Calu3 (cell line): Measurements from ENCODE around the gene ZCCHC13. TPM values are rescaled to one million over a fixed set of nuclear protein-coding genes. Genes with fewer than 3 reads are reported as not detected.

ENCODE experiments used
- BruUV-seq: library from RNA; stranded (reverse); fragments of 400-500 nt; replicated peaks from 2 replicates; lab custom pipeline; 2021; lab: Mats Ljungman, UMichigan
- CTCF ChIA-PET: fragments of 300-600 bp; sonication (Branson Sonifier 250); formaldehyde crosslinking; loops from one replicate; lab custom pipeline; 2022; ENCODE audit warnings: antibody characterized with exemption; lab: Charles Lee
- DNase-seq: peaks from one replicate; pipeline ENCODE4 v3.0.0; 2022
- H3K27ac Mint-ChIP-seq: one replicate; pipeline ENCODE4 v1.8.0; 2022; ENCODE audit warnings: mixed read lengths; ENCODE audit not compliant: unreplicated experiment
- H3K27me3 Mint-ChIP-seq: one replicate; pipeline ENCODE4 v1.8.0; 2022; ENCODE audit warnings: mixed read lengths; ENCODE audit not compliant: unreplicated experiment
- H3K36me3 Mint-ChIP-seq: one replicate; pipeline ENCODE4 v1.8.0; 2022; ENCODE audit warnings: mild to moderate bottlenecking, moderate library complexity, mixed read lengths; ENCODE audit not compliant: insufficient read depth, unreplicated experiment
- H3K4me1 Mint-ChIP-seq: one replicate; pipeline ENCODE4 v1.8.0; 2022; ENCODE audit warnings: mild to moderate bottlenecking, low read depth, mixed read lengths; ENCODE audit not compliant: unreplicated experiment
- H3K4me3 Mint-ChIP-seq: one replicate; pipeline ENCODE4 v1.8.0; 2022; ENCODE audit warnings: mild to moderate bottlenecking, low read depth, moderate library complexity, mixed read lengths; ENCODE audit not compliant: unreplicated experiment
- H3K9me3 Mint-ChIP-seq: one replicate; pipeline ENCODE4 v1.8.0; 2022; ENCODE audit warnings: low read depth, mixed read lengths; ENCODE audit not compliant: unreplicated experiment
- CTCF ChIP-seq: fragments of 200-600 bp; IDR thresholded peaks from one replicate; pipeline ENCODE4 v1.8.0; 2022; ENCODE audit warnings: antibody characterized with exemption; ENCODE audit not compliant: unreplicated experiment
- intact Hi-C: fragments of 100-400 bp; cut with micrococcal nuclease; formaldehyde crosslinking; loops from one replicate; pipeline ENCODE4 v1.10.0; 2022; ENCODE audit not compliant: unreplicated experiment
- total RNA-seq: library from RNA; stranded (reverse); gene quantifications from 2 replicates; pipeline ENCODE4 v1.2.3, GENCODE V29; 2022

The ZCCHC13 gene
- total RNA-seq, 1 experiment from 2014 or later: not detected

- TF ChIP-seq CTCF: no peak
- DNase-seq: no peak
- Mint-ChIP-seq H3K27ac (peak overlapping the region; percentile 99), H3K36me3 (peaks cover 49% of the 10 kb centered on the region), H3K4me3 (peak overlapping the region; percentile 95), H3K4me1 (no peaks in the 10 kb centered on the region), H3K27me3 (no peaks in the 10 kb centered on the region), H3K9me3 (no peaks in the 10 kb centered on the region)
- intact Hi-C loops: loop anchor here (5.0 kb wide), 1 partner anchor 59 kb away; no protein-coding TSS in a partner anchor
- CTCF ChIA-PET: interaction anchor here (1.4 to 2.0 kb wide), 2 partner anchors 41 to 52 kb away, joined by 3 to 10 read pairs; no protein-coding TSS in a partner anchor
- TSS peak; percentile 65 for BruUV-seq
These were observed 12.4 kb upstream of the ZCCHC13 start for GRCh38 chrX:74291577-74291963.

DNA sequence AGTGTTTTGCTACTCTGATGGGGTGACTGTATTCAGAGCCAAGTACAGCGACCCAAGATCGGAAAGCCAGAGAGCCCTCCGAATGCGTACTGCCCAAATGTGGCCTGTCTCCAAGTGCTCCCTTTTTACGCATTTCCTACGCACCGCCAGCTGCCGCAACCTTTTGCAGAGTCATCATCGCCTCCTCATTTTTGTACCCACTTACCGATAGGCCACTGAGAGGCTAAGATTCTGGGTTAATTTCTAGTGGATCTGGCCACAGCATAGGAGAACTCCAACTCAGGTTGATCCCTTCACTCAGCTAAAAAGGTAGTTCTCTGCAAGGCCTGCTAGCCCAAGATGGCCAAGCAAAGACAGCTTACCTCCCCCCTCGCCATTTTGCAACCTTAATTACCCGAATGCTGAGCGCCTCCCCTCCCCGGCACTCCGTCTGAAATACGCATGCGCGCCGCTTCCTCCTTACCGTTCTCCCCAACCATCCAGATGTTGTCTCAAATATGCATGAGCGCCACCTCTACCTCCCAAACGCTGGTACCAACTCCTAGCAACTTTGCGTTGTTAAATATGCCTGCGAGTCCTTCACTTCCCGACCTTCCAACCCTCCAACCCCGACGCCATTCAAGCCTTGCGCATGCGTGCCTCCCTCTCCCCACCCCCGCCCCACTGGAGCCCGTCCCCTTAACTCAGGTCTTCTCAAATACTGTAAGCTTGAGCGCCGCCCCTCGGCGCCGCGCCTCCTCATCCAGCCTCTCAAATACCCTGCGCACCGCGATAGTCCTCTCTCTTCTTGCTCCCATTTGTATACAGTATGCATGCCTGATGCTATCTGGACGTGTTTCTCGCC, 11.8 kb upstream of the ZCCHC13 start:
- CTCF ChIA-PET: interaction anchor here (0.7 to 2.0 kb wide), 3 partner anchors 42 to 56 kb away, joined by 3 to 10 read pairs (median 3); no protein-coding TSS in a partner anchor
- BruUV-seq: no TSS peak
- H3K4me1 Mint-ChIP-seq: no peaks in the 10 kb centered on the region
- H3K9me3 Mint-ChIP-seq: no peaks in the 10 kb centered on the region
- peak overlapping the region; percentile 99 for H3K27ac Mint-ChIP-seq
- intact Hi-C loops: loop anchor here (1.0 to 5.0 kb wide), 2 partner anchors 52 to 60 kb away; no protein-coding TSS in a partner anchor
- no peaks in the 10 kb centered on the region for H3K27me3 Mint-ChIP-seq
- TF ChIP-seq CTCF: no peak
- DNase-seq: peak; percentile 80
- peak overlapping the region; percentile 95 for H3K4me3 Mint-ChIP-seq
- peaks cover 44% of the 10 kb centered on the region for H3K36me3 Mint-ChIP-seq

DNA sequence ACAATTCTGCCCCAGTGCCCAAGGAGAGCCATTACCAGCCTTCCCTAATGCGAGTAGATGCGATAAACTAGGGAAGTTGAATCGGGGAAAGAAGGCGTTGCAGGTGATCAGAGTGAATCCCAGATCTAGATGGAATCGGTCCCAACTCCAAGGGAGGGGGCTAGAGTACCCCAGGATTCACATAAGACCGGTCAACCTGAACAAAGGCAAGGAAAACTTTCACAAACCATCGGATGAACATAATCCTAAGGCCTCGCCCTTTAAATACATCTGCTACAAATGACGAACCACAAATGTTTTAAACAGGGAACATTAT, 11.2 kb upstream of the ZCCHC13 start:
- CTCF ChIA-PET: interaction anchor here (0.7 to 2.0 kb wide), 2 partner anchors 51 to 55 kb away, joined by 3 to 10 read pairs; no protein-coding TSS in a partner anchor
- intact Hi-C loops: loop anchor here (1.0 to 5.0 kb wide), 2 partner anchors 52 to 60 kb away; no protein-coding TSS in a partner anchor
- Mint-ChIP-seq H3K9me3 (peaks cover under 1% of the 10 kb centered on the region), H3K4me1 (no peaks in the 10 kb centered on the region), H3K4me3 (peak overlapping the region; percentile 95), H3K27ac (peak overlapping the region; percentile 99), H3K36me3 (peaks cover 44% of the 10 kb centered on the region), H3K27me3 (no peaks in the 10 kb centered on the region)
- no TSS peak for BruUV-seq
- DNase-seq: no peak
- TF ChIP-seq CTCF: no peak

- CTCF ChIA-PET: interaction anchor here (2.0 kb wide), 1 partner anchor 50 kb away, joined by 10 read pairs; no protein-coding TSS in a partner anchor
- TF ChIP-seq CTCF: no peak
- BruUV-seq: no TSS peak
- H3K36me3 Mint-ChIP-seq: peaks cover 44% of the 10 kb centered on the region
- peak overlapping the region; percentile 99 for H3K27ac Mint-ChIP-seq
- H3K9me3 Mint-ChIP-seq: peaks cover 2% of the 10 kb centered on the region
- intact Hi-C loops: loop anchor here (5.0 kb wide), 1 partner anchor 61 kb away; no protein-coding TSS in a partner anchor
- peak; percentile 61 for DNase-seq
- no peaks in the 10 kb centered on the region for H3K27me3 Mint-ChIP-seq
- H3K4me3 Mint-ChIP-seq: peak overlapping the region; percentile 95
- H3K4me1 Mint-ChIP-seq: no peaks in the 10 kb centered on the region
These were observed 10.5 kb upstream of the ZCCHC13 start for GRCh38 chrX:74293343-74293946.
